Measurements from ENCODE around the gene PIGR. TPM values are rescaled to one million over a fixed set of nuclear protein-coding genes. Genes with fewer than 3 reads are reported as not detected.

Gene PIGR
- total RNA-seq, 1 experiment from 2014 or later: not detected

DNA sequence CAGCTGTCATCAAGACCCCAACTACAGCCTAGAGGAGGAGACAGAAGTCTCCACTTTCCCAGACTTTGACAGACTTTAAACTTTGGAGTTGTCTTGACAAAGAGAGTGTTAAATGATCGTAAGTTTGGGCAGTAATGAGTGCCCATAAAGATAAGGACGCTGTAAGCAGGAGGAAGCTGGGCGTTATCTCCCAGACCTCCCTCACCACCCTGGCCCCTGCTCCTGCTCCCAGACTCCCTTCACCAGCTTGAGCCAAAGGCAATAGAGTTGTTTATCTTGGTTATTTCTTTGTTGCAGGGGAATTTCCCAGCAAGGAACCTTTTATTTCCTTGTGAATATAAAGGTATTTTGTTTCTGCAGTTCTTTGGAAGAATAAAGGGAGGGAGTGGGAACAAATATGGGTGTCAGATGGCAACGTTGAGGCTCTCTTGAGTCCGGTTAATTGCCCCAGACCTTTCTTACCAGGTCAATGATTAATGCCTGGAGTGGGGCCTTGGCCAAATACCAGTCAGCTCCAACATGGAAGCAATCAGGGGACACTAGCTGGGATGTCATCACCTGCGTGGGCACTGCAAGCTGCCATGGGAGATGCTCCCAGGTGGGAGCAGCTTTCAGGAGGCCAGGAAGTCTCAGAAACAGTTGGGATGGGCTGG is 4.4 kb downstream of the PIGR start:
- Mint-ChIP-seq H3K27ac (no peak overlapping the region), H3K4me1 (peaks cover 5 to 7% of the 10 kb centered on the region in 2 experiments; a peak in 3 of 4 replicates), H3K4me3 (no peak overlapping the region), H3K36me3 (ENCODE audit: insufficient read depth in 1 of 3, low read depth in 3 of 3) (no peaks in the 10 kb centered on the region), H3K9me3 (no peaks in the 10 kb centered on the region), H3K27me3 (ENCODE audit: low read depth) (peaks cover 21% of the 10 kb centered on the region)
- no peak overlapping the region for H2AFZ ChIP-seq (ENCODE audit: low read length)
- TF ChIP-seq, protein P1, sequence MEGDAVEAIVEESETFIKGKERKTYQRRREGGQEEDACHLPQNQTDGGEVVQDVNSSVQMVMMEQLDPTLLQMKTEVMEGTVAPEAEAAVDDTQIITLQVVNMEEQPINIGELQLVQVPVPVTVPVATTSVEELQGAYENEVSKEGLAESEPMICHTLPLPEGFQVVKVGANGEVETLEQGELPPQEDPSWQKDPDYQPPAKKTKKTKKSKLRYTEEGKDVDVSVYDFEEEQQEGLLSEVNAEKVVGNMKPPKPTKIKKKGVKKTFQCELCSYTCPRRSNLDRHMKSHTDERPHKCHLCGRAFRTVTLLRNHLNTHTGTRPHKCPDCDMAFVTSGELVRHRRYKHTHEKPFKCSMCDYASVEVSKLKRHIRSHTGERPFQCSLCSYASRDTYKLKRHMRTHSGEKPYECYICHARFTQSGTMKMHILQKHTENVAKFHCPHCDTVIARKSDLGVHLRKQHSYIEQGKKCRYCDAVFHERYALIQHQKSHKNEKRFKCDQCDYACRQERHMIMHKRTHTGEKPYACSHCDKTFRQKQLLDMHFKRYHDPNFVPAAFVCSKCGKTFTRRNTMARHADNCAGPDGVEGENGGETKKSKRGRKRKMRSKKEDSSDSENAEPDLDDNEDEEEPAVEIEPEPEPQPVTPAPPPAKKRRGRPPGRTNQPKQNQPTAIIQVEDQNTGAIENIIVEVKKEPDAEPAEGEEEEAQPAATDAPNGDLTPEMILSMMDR (conservative IDR thresholded peaks at IDR 0.05): no peak
- H3K79me1 ChIP-seq (ENCODE audit: insufficient read depth, low read depth, low read length, poor library complexity, severe bottlenecking): no peaks in the 10 kb centered on the region
- H3T11ph ChIP-seq (ENCODE audit: low read length): no peak overlapping the region
- H3K18ac ChIP-seq (ENCODE audit: insufficient read length, low read depth, low read length): no peak overlapping the region
- no peak overlapping the region for H3K14ac ChIP-seq (ENCODE audit: insufficient read depth, low read length)
- no peak overlapping the region for H4K5ac ChIP-seq (ENCODE audit: insufficient read length, low read depth, low read length)
- no peaks in the 10 kb centered on the region for H3K9me3 ChIP-seq (ENCODE audit: control insufficient read depth, low read depth, low read length)
- no CpG with 5 or more reads among the region's 6 CpGs for WGBS (ENCODE audit: extremely low coverage, insufficient read length, low lambda C conversion rate)
- no peak overlapping the region for H3K23ac ChIP-seq (ENCODE audit: insufficient read length, low read depth, low read length)
- no peak overlapping the region for H2AK5ac ChIP-seq (ENCODE audit: insufficient read length, low read length)
- no peak overlapping the region for H2BK5ac ChIP-seq (ENCODE audit: insufficient read length, low read length)
- H3K79me2 ChIP-seq (ENCODE audit: insufficient read depth, low read length): no peaks in the 10 kb centered on the region
- H2BK20ac ChIP-seq (ENCODE audit: low read depth, low read length, poor library complexity, severe bottlenecking): no peak overlapping the region
- no peak overlapping the region for H3K9ac ChIP-seq (ENCODE audit: extremely low read depth, insufficient read length, low read length)
- H3K23me2 ChIP-seq (ENCODE audit: insufficient read length, low read depth, low read length, poor library complexity, severe bottlenecking): no peaks in the 10 kb centered on the region
- H4K91ac ChIP-seq (ENCODE audit: insufficient read length, low read depth, low read length): no peak overlapping the region
- H2BK12ac ChIP-seq (ENCODE audit: insufficient read length, low read depth, low read length): no peak overlapping the region
- no peak overlapping the region for H3K27ac ChIP-seq (ENCODE audit: insufficient read length, low read depth, low read length)
- H3K4me1 ChIP-seq (ENCODE audit: insufficient read depth, low read length): no peaks in the 10 kb centered on the region
- H4K20me1 ChIP-seq (ENCODE audit: control insufficient read depth, insufficient read depth, insufficient read length): no peaks in the 10 kb centered on the region
- H2BK15ac ChIP-seq (ENCODE audit: low read depth, low read length): no peak overlapping the region
- H3K27me3 ChIP-seq (ENCODE audit: insufficient read depth, low read length): no peaks in the 10 kb centered on the region
- no peak overlapping the region for H3K4me2 ChIP-seq (ENCODE audit: insufficient read depth, insufficient read length, low read length)
- H2BK120ac ChIP-seq (ENCODE audit: low read depth, low read length, poor library complexity, severe bottlenecking): no peak overlapping the region
- no peak overlapping the region for H4K8ac ChIP-seq (replicated peaks; ENCODE audit: insufficient read length, low read depth, low read length)
- H3K56ac ChIP-seq (ENCODE audit: insufficient read length, low read depth, low read length): no peak overlapping the region
- no peak for DNase-seq
- no peak overlapping the region for H3K4ac ChIP-seq (ENCODE audit: low read depth, low read length)

Measured in H9 (cell line).